Heart left ventricle (tissue), 13 donors: ENCODE results near the gene CRLF3.
"Not testable (repeated sequence)": the region's sequence is repeated elsewhere in the genome, so short reads cannot be mapped to it uniquely, and the experiment has no call there.

Experiments
- POLR2A ChIP-seq, 2 donors: fragments of 450-650 bp; IDR thresholded peaks; one replicate each; pipeline ENCODE4 v1.6.1; 2017; ENCODE audit warnings: antibody characterized with exemption in 2 of 2, mild to moderate bottlenecking in 2 of 2, moderate library complexity in 2 of 2
- TF ChIP-seq, protein P1 (sequence below), 12 donors: fragments of 200-600 bp; sonication (generic) in 4 of 12; IDR thresholded peaks; one replicate each; pipeline versions ENCODE4 v1.5.0 to v1.8.0; 2018 to 2022; ENCODE audit warnings: antibody characterized with exemption in 12 of 12, mild to moderate bottlenecking in 5 of 12
- donor health status: ischemic (EF 13 %, LVEDD 7.1; RV severe dilation, severe dysfunction).
- donor health status: DM: no; HTN: yes; CAD: no.
- donor health status: DM: no; HTN: no; CAD: no.
- donor health status: ischemic (EF 25% LVEDD 6.9; RV normal size, moderate dysfunction).
- donor health status: ischemic (EF 25% LVEDD 5.7; RV mildly dilated, moderate dysfunction).
- donor health status: ischemic (EF 35%, LVEDD 5.7; RV mildly dilated, moderate dysfunction).
- donor health status: nonischemic (EF 11% LVEDD 7.7; RV severe dilation, severe dysfunction).
- donor health status: DM: yes; HTN: yes; CAD: no.
- donor health status: PGD.
- donor health status: ischemic (EF 29% LVEDD 5.4; RV normal size, mild dysfunction).
- donor health status: nonischemic (EF 23%, LVEDD 6.1; RV moderate dilation, normal function).

DNA sequence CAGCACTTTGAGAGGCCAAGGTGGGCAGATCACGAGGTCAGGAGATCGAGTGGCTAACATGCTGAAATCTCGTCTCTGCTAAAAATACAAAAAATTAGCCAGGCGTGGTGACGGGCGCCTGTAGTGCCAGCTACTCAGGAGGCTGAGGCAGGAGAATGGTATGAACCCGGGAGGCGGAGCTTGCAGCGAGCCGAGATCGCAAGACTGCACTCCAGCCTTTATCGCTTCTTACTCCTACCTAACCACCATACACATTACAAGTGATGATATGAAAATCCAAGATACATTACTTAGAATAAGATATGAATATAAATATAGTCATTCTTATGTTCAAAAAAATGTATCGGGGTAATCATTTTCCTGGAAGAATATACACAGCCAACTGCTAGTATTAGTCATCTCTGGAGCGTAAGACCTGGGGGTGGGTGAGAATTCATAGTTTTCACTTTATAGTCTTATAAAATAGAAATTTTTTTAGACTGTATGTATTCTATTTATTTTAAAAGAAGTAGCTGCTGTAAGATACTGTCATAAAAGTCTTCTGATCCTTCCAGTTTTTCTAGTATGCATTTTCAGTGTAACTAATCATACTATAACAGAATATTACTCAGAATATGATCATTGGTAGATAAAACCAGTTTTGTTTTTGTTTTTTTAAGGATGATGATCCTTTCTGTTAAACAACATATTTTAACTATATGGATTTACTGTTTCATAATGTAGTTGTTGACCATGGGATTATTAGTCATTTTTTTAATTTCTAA, 56.7 kb downstream of the CRLF3 start:
- not testable (repeated sequence) for TF ChIP-seq POLR2A (IDR thresholded peaks at IDR 0.05)
- TF ChIP-seq, protein P1, sequence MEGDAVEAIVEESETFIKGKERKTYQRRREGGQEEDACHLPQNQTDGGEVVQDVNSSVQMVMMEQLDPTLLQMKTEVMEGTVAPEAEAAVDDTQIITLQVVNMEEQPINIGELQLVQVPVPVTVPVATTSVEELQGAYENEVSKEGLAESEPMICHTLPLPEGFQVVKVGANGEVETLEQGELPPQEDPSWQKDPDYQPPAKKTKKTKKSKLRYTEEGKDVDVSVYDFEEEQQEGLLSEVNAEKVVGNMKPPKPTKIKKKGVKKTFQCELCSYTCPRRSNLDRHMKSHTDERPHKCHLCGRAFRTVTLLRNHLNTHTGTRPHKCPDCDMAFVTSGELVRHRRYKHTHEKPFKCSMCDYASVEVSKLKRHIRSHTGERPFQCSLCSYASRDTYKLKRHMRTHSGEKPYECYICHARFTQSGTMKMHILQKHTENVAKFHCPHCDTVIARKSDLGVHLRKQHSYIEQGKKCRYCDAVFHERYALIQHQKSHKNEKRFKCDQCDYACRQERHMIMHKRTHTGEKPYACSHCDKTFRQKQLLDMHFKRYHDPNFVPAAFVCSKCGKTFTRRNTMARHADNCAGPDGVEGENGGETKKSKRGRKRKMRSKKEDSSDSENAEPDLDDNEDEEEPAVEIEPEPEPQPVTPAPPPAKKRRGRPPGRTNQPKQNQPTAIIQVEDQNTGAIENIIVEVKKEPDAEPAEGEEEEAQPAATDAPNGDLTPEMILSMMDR (IDR thresholded peaks at IDR 0.05) = not testable (repeated sequence)
